HFFc6 (cell line): ENCODE measurements around the gene KCTD7. TPM values are rescaled to one million over a fixed set of nuclear protein-coding genes. Genes with fewer than 3 reads are reported as not detected.
"Not testable (repeated sequence)": the region's sequence is repeated elsewhere in the genome, so short reads cannot be mapped to it uniquely, and the experiment has no call there.

Source experiments
- DNase-seq: peaks from one replicate; pipeline ENCODE4 v3.0.0-alpha.2; 2018
- H3K27ac Mint-ChIP-seq: 2 replicates; pipeline ENCODE4 v1.8.0; 2020; ENCODE audit warnings: mild to moderate bottlenecking, mixed read lengths
- H3K27me3 Mint-ChIP-seq: 2 replicates; pipeline ENCODE4 v1.8.0; 2021; ENCODE audit warnings: mild to moderate bottlenecking, moderate library complexity, mixed read lengths; ENCODE audit not compliant: insufficient read depth
- H3K36me3 Mint-ChIP-seq: 2 replicates; pipeline ENCODE4 v1.8.0; 2021; ENCODE audit warnings: low read depth, mixed read lengths
- H3K4me1 Mint-ChIP-seq: 2 replicates; pipeline ENCODE4 v1.8.0; 2020; ENCODE audit warnings: low read depth, mixed read lengths
- H3K4me3 Mint-ChIP-seq: 2 replicates; pipeline ENCODE4 v1.8.0; 2020; ENCODE audit warnings: mild to moderate bottlenecking, moderate library complexity, mixed read lengths
- H3K9me3 Mint-ChIP-seq: 2 replicates; pipeline ENCODE4 v1.8.0; 2020; ENCODE audit warnings: mild to moderate bottlenecking, mixed read lengths
- CTCF ChIP-seq: fragments of 200-600 bp; sonication (generic); IDR thresholded peaks from 2 replicates; pipeline ENCODE4 v1.5.0; 2021; ENCODE audit warnings: antibody characterized with exemption, mild to moderate bottlenecking
- total RNA-seq, 6 experiments: library from RNA; stranded (reverse); fragmentation: NEBNext Ultra II Directional; extraction: Animal tissue kit (Norgen Biotek cat#: 25700); gene quantifications; 2 replicates in 1 of 6; 3 replicates in 5 of 6; pipeline ENCODE4 v1.2.3, GENCODE V29; 2021

KCTD7 gene
- total RNA-seq, 6 experiments from 2014 or later: 8.2 to 11.8 (median 10.1) TPM

- H3K4me1 Mint-ChIP-seq: peaks cover 52% of the 10 kb centered on the region
- H3K27ac Mint-ChIP-seq: peak overlapping the region; percentile 92
- H3K4me3 Mint-ChIP-seq: peak overlapping the region; percentile 91
- not testable (repeated sequence) for H3K27me3 Mint-ChIP-seq, DNase-seq, H3K9me3 Mint-ChIP-seq, H3K36me3 Mint-ChIP-seq
Observed at GRCh38 chr7:66591058-66591798, 37.5 kb upstream of the KCTD7 start.

- peak overlapping the region; percentile 91 for H3K4me3 Mint-ChIP-seq
- TF ChIP-seq CTCF: no peak
- no peaks in the 10 kb centered on the region for H3K27me3 Mint-ChIP-seq
- H3K4me1 Mint-ChIP-seq: peaks cover 44% of the 10 kb centered on the region
- DNase-seq: peak; percentile 76
- H3K36me3 Mint-ChIP-seq: peaks cover 8% of the 10 kb centered on the region; the same call in 1 of the 2 replicates
- no peaks in the 10 kb centered on the region for H3K9me3 Mint-ChIP-seq
- H3K27ac Mint-ChIP-seq: peak overlapping the region; percentile 92
Observed at GRCh38 chr7:66591799-66592596, 36.7 kb upstream of the KCTD7 start.

- not testable (repeated sequence) for H3K36me3 Mint-ChIP-seq, DNase-seq, H3K9me3 Mint-ChIP-seq, H3K27me3 Mint-ChIP-seq
- peak overlapping the region; percentile 92 for H3K27ac Mint-ChIP-seq
- H3K4me1 Mint-ChIP-seq: peaks cover 39% of the 10 kb centered on the region
- peak overlapping the region; percentile 91 for H3K4me3 Mint-ChIP-seq
Observed at GRCh38 chr7:66592597-66593146, 36.0 kb upstream of the KCTD7 start.

GRCh38 chr7:66594082-66594481, 34.6 kb upstream of the KCTD7 start:
- peaks cover 27% of the 10 kb centered on the region for H3K4me1 Mint-ChIP-seq
- H3K36me3 Mint-ChIP-seq, H3K27ac Mint-ChIP-seq, H3K4me3 Mint-ChIP-seq, H3K9me3 Mint-ChIP-seq, DNase-seq, H3K27me3 Mint-ChIP-seq: not testable (repeated sequence)

GRCh38 chr7:66597461-66597860, 31.2 kb upstream of the KCTD7 start:
- H3K27me3 Mint-ChIP-seq: no peaks in the 10 kb centered on the region
- H3K4me3 Mint-ChIP-seq: no peak overlapping the region
- DNase-seq: no peak
- no peak overlapping the region for H3K27ac Mint-ChIP-seq
- no peaks in the 10 kb centered on the region for H3K36me3 Mint-ChIP-seq
- no peak for TF ChIP-seq CTCF
- H3K4me1 Mint-ChIP-seq: peaks cover 10% of the 10 kb centered on the region
- H3K9me3 Mint-ChIP-seq: no peaks in the 10 kb centered on the region

- no peaks in the 10 kb centered on the region for H3K4me1 Mint-ChIP-seq
- H3K27me3 Mint-ChIP-seq: peaks cover 1% of the 10 kb centered on the region; the same call in 1 of the 2 replicates
- no peaks in the 10 kb centered on the region for H3K9me3 Mint-ChIP-seq
- H3K36me3 Mint-ChIP-seq: no peaks in the 10 kb centered on the region
- TF ChIP-seq CTCF: no peak
- no peak for DNase-seq
- H3K4me3 Mint-ChIP-seq: no peak overlapping the region
- H3K27ac Mint-ChIP-seq: no peak overlapping the region
Observed at GRCh38 chr7:66602159-66602558, 26.5 kb upstream of the KCTD7 start.

- H3K27me3 Mint-ChIP-seq: peaks cover 1% of the 10 kb centered on the region; the same call in 1 of the 2 replicates
- no peaks in the 10 kb centered on the region for H3K4me1 Mint-ChIP-seq
- TF ChIP-seq CTCF: no peak
- no peak for DNase-seq
- H3K4me3 Mint-ChIP-seq: no peak overlapping the region
- no peak overlapping the region for H3K27ac Mint-ChIP-seq
- no peaks in the 10 kb centered on the region for H3K9me3 Mint-ChIP-seq
- H3K36me3 Mint-ChIP-seq: no peaks in the 10 kb centered on the region
Observed at GRCh38 chr7:66604198-66604597, 24.5 kb upstream of the KCTD7 start.

GRCh38 chr7:66606540-66607291, 22.0 kb upstream of the KCTD7 start:
- not testable (repeated sequence) for H3K4me1 Mint-ChIP-seq, H3K36me3 Mint-ChIP-seq, H3K27me3 Mint-ChIP-seq, DNase-seq, H3K9me3 Mint-ChIP-seq, H3K27ac Mint-ChIP-seq, H3K4me3 Mint-ChIP-seq
